MM.1S (cell line): ENCODE results near the gene CLEC2A.

ENCODE experiments used
- CTCF ChIP-seq: fragments of 300-600 bp; sonication (generic); IDR thresholded peaks from 2 replicates; pipeline ENCODE4 v1.5.1; 2016; ENCODE audit warnings: antibody characterized with exemption, low read length, mixed read lengths
- EZH2 ChIP-seq: fragments of 300-600 bp; sonication (generic); optimal IDR thresholded peaks from 2 replicates; pipeline ENCODE3; 2017; ENCODE audit warnings: low read depth, mild to moderate bottlenecking, antibody characterized with exemption, low read length, mixed read lengths
- EZH2phosphoT487 ChIP-seq: fragments of 300-600 bp; sonication (generic); IDR thresholded peaks from 2 replicates; pipeline ENCODE4 v1.6.1; 2018; ENCODE audit warnings: antibody characterized with exemption, low read length

- TF ChIP-seq CTCF: no peak
- TF ChIP-seq EZH2: no peak
- no peak for TF ChIP-seq EZH2phosphoT487
These were observed 20.5 kb downstream of the CLEC2A start for GRCh38 chr12:9911708-9912107.
